Measurements from ENCODE around the gene IMPDH1.

GRCh38 chr7:128380483-128381106 lies 29.2 kb downstream of the IMPDH1 start:
- no peak for TF ChIP-seq CTCF (IDR thresholded peaks at IDR 0.05)
- no peak for TF ChIP-seq POLR2A (IDR thresholded peaks at IDR 0.05)
- TF ChIP-seq POLR2AphosphoS5 (IDR thresholded peaks at IDR 0.05) = no peak
